BJ (cell line): ENCODE data around the gene TBC1D17. TPM values are rescaled to one million over a fixed set of nuclear protein-coding genes. Genes with fewer than 3 reads are reported as not detected.
A peak's percentile ranks its signal among the peaks of the same experiment; 100 is the strongest.

Experiments
- CTCF ChIA-PET: fragments of 350-600 bp; formaldehyde crosslinking; extraction: SDS; loops from one replicate; lab custom pipeline; 2021; ENCODE audit warnings: antibody characterized with exemption, inconsistent platforms; lab: Yijun Ruan, JAX
- POLR2A ChIA-PET: fragments of 300-600 bp; sonication (Branson Sonifier 250); formaldehyde crosslinking; extraction: SDS; loops from one replicate; lab custom pipeline; 2021; ENCODE audit warnings: antibody characterized with exemption; lab: Charles Lee
- DNase-seq: peaks from one replicate; pipeline ENCODE4 v3.0.0-alpha.2; 2011; ENCODE audit warnings: low read depth
- H3K27me3 ChIP-seq: 2 replicates; pipeline ENCODE4 v1.6.0; 2011; ENCODE audit warnings: low read length; ENCODE audit not compliant: control insufficient read depth, insufficient read depth
- H3K36me3 ChIP-seq: 2 replicates; pipeline ENCODE4 v1.5.1; 2011; ENCODE audit warnings: low read length; ENCODE audit not compliant: control insufficient read depth, insufficient read depth
- H3K4me3 ChIP-seq: 2 replicates; pipeline ENCODE4 v1.5.1; 2011; ENCODE audit warnings: low read depth, mild to moderate bottlenecking, control low read depth, low read length
- polyA plus RNA-seq: library from polyadenylated mRNA; depleted of rRNA; stranded (reverse); fragments of >200 nt; gene quantifications from 2 replicates; pipeline ENCODE4 v1.2.3, GENCODE V29; 2011
- TF ChIP-seq, protein P1 (sequence below): IDR thresholded peaks from 2 replicates; pipeline ENCODE4 v1.5.1; 2011; ENCODE audit warnings: low read depth, mild to moderate bottlenecking, control low read depth, inconsistent platforms, low read length, moderate library complexity; ENCODE audit not compliant: insufficient read depth

Gene TBC1D17
- polyA plus RNA-seq, 1 experiment: 26.7 TPM

DNA sequence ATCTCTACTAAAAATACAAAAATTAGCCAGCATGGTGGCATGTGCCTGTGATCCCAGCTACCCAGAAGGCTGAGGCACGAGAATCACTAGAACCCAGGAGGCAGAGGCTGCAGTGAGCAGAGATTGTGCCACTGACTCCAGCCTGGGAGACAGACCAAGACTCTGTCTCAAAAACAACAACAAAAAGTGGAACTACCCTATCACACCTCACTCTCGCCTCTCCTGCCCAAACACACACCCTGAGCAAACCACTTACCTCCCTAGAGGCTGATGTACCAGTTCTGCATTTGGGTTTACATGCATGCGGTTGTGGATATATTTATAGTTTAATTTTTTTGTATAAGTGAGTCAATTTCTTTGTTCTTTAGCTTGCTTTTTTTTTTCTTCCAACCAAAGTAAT is 34.2 kb upstream of the TBC1D17 start:
- Histone ChIP-seq H3K4me3 (no peak overlapping the region), H3K27me3 (no peaks in the 10 kb centered on the region), H3K36me3 (peaks cover 7% of the 10 kb centered on the region)
- TF ChIP-seq, protein P1, sequence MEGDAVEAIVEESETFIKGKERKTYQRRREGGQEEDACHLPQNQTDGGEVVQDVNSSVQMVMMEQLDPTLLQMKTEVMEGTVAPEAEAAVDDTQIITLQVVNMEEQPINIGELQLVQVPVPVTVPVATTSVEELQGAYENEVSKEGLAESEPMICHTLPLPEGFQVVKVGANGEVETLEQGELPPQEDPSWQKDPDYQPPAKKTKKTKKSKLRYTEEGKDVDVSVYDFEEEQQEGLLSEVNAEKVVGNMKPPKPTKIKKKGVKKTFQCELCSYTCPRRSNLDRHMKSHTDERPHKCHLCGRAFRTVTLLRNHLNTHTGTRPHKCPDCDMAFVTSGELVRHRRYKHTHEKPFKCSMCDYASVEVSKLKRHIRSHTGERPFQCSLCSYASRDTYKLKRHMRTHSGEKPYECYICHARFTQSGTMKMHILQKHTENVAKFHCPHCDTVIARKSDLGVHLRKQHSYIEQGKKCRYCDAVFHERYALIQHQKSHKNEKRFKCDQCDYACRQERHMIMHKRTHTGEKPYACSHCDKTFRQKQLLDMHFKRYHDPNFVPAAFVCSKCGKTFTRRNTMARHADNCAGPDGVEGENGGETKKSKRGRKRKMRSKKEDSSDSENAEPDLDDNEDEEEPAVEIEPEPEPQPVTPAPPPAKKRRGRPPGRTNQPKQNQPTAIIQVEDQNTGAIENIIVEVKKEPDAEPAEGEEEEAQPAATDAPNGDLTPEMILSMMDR: no peak
- no peak for DNase-seq
- POLR2A ChIA-PET: interaction anchor here (0.7 kb wide), 1 partner anchor 158 kb away, joined by 5 read pairs; no protein-coding TSS in a partner anchor
- CTCF ChIA-PET: no interaction called here

DNA sequence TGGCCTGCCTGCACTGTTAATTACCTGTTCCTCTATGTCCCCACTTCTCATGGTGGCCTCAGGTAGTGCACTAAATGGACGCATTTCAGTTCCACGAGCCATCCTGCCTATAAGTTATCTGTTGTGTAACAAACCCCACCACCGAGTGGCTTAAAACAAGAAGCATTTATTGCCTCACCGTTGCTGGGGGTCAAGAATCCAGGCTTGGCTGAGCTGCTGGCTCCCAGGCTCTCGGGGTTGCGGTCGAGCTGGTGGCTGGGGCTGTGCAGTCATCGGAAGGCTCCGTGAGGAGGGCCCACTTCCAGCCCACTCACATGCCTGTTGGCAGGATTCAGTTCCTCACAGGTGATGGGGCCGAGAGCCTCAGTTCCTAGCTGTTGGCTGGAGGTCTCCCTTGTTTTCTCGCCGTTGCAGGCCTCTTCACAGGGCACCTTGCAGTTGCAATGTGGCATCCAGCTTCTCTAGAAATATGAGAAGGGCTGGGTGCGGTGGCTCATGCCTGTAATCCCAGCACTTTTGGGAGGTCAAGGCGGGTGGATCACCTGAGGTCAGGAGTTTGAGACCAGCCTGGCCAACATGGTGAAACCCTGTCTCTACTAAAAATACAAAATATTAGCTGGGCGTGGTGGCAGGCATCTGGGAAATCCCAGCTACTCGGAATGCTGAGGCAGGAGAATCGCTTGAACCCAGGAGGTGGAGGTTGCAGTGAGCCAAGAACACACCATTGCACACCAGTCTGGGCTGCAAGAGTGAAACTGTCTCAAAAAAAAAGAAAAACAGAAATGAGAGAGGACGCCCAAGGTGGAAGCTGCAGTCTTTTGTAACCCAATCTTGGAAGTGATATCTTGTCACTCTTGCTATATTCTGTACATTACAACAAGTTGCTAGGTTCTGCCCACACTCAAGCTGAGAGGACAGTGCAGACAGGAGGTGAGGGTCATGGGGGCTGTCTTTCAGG is 33.1 kb upstream of the TBC1D17 start:
- Histone ChIP-seq H3K36me3 (peaks cover 4% of the 10 kb centered on the region; the same call in 1 of the 2 replicates), H3K4me3 (no peak overlapping the region), H3K27me3 (no peaks in the 10 kb centered on the region)
- TF ChIP-seq, protein P1: no peak
- CTCF ChIA-PET: no interaction called here
- POLR2A ChIA-PET: interaction anchor here (0.7 kb wide), 1 partner anchor 157 kb away, joined by 5 read pairs; no protein-coding TSS in a partner anchor
- DNase-seq: no peak

DNA sequence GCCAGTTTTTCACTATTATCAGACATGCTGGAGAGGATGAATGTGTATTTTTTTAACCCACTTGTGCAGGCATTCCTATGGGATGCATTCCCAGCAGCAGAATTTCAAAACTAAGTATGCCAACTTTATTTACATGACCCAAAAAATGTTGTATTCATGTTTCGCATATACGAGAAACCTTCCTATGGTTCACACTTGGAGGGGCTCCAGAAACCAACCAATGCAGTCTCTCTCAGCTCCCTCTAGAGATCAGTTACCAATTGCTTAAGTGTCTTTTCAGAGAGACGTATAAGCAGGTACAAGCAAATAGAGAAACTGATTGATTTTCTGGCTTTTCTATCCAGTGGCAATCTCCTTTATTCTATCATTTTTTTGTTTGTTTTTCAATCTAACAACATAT is 32.1 kb upstream of the TBC1D17 start:
- CTCF ChIA-PET: no interaction called here
- POLR2A ChIA-PET: no interaction called here
- DNase-seq: no peak
- no peak overlapping the region for H3K4me3 ChIP-seq
- no peaks in the 10 kb centered on the region for H3K27me3 ChIP-seq
- TF ChIP-seq, protein P1: 0 out of 2 replicates have a peak, but pooled peaks have one; percentile 3
- 0 out of 2 replicates have a peak, but pooled peaks cover 4% of the 10 kb centered on the region for H3K36me3 ChIP-seq

DNA sequence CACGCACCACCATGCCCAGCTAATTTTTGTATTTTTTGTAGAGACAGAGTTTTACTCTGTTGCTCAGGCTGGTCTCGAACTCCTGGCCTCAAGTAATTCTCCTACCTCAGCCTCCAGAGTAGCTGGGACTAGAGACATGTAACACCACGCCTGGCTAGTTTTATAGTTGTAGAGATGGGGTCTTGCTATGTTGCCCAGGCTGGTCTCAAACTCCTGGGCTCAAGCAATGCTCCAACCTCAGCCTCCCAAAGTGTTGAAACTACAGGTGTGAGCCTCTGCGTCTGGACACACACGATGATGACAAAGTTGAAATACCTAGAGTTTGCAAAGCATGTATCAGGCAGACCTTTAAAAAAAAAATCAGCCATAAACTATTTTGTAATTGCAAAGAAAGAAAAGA is 31.1 kb upstream of the TBC1D17 start:
- ChIA-PET CTCF (interaction anchor here (0.7 kb wide), 1 partner anchor 856 kb away, joined by 3 read pairs; no protein-coding TSS in a partner anchor), POLR2A (no interaction called here)
- TF ChIP-seq, protein P1: no peak
- DNase-seq: no peak
- no peaks in the 10 kb centered on the region for H3K36me3 ChIP-seq
- H3K27me3 ChIP-seq: no peaks in the 10 kb centered on the region
- H3K4me3 ChIP-seq: no peak overlapping the region
